ENCODE results near the gene MPST.
"Not testable (repeated sequence)": the region's sequence is repeated elsewhere in the genome, so short reads cannot be mapped to it uniquely, and the experiment has no call there.

Gene MPST

DNA sequence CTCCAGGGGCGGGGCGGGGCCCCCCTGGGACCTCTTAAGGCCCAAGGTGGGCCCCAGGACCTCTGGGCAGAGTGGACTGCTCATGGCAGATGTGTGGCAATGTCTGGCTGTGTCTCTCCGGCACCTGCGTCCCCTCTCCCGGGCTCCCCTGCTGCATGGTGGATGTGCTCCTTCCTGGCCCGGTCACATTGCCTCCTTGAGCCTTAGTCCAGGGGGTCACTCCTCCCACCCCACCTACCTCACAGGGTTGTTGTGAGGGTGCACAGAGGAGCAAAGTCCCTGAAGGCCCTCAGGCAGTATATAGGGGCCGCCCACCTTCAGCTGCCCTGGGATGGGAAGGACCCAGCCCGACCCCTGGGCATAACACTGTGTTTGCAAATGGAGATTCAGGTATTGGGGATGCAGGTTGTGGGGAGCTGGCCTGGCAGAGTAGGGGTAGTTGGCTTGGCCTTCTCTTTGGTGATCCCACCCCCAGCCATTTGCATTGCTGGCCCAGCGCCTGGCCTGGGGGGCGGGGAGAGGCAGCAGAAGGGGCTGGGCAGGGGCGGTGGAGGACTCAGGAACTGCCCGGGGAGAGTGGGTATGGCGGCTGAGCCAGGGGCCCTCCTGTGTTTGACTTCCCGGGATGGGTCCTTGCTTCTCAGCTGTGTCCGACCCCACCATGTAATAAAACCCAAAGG is 43.3 kb downstream of the MPST start:
- DNase-seq = no peak

DNA sequence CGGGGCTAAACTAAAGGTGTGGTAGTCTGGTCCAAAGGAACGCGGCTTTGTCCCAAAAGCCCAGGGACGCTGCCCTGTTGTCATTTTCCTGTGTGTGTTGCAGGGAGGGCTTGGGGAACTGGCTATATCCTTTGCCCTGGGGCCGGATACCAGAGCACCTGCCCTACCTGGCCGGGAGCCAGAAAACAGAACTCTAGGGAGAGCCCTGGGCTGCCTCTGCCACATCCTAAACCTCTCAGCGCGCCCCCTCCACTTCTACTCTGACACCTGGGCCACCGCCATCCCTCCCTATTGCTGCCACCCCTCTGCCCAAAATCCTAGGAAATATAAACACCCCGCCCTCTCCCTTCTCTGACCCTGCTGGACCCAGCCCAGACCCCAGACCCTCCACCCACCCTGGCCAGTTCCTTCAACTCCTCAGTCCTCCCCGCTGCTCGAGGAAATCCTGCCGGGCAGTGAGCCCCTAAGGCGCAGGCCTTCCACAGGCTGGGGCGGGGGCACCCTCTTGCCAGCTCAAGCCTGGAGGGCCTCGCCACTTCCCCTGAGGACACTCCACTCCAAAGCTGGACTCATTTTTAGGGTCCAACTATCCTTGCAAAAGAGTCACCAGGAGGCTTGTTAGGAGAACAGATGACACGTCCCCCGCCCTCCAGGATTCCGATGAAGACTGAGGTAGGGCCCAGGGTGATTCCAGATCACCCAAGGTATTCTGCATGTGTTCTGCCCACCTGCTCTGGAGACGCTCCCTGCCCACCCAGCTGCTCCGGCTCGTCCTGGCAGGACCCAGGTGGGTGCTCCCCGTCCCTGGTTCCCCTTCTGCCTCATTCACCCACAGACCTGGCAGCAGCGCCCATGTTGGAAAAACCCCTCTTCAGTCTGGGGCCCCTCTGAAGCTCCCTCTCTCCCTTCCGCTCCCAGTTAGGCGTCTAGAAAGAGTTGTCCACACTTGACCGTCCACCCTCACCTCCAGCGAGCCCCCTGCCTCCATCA is 44.2 kb downstream of the MPST start:
- no peak for DNase-seq

DNA sequence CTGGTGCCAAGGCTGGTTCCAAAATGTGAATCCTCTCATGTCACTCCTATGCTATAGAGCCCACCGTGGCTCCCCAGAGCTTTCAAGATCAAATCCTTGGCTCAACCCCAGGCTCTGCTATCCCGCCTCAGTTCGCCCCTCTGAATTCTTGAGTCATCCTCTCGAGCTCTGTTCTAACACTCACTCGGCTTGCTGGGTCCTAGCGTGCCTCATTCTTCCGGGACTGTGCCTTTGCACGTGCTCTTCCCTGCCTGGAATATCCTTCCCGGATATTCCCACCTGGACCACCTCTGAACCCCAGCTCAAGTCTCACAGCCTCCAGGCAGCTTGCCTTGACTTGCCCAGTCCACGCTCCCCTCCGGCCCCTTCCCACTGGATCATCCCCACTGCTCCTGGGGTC is 45.0 kb downstream of the MPST start:
- DNase-seq = no peak

DNA sequence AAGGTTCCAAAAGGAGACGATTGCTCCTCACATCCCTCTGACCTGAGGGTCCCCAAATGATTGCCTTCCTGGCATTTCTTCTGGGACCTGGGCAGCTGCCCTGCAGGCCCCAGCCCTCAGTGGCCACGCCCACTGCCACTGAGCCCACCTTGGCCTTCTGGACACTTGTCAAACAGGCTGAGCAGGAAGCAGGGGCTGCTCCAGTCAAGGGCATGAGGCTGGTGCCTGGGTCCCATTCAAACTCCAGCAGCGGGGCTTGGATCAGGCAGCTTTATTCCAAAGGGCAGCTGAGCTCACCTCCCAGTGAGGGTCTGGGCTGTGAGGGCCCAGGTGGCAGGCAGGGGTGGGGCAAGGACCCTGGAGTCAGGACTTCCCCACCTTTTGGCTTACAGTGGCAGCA is 45.6 kb downstream of the MPST start:
- DNase-seq = no peak

DNA sequence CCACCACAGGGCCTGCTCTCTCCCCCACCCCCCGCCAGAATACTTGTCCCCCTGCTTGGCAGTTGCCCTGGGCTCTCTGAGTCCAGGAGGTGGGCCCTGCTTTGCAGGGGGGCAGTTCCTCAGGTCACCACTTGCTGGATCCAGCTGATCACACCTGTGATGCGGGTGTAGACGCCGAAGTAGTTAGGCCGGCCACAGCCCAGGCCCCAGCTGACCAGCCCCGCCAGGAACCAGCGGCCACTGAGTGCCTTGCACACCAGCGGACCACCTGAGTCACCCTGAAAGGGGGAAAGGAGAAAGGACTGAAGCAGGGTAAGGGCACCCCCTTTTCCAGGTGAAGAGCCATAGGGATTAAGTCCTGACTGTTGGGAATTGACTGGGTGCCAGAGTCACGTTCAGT is 46.4 kb downstream of the MPST start:
- DNase-seq = no peak

DNA sequence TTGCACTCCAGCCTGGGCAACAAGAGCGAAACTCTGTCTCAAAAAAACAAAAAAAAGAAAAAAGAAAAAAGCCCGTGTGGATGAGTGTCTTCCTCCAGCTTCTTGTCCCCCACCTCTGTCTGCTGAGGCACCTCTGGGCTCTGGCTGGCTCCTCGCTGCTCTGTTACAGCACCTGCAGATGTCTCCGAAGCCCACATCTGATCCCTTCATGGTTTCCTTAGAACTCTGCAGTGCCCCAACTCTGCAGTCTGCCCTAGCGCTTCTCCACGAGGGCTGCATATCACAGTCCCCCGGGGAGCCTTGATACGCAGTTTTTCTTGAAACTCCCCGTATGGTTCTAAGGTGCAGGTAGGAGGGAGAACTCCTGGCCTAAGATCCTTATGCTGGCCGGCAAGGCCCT is 47.9 kb downstream of the MPST start:
- DNase-seq = no peak

DNA sequence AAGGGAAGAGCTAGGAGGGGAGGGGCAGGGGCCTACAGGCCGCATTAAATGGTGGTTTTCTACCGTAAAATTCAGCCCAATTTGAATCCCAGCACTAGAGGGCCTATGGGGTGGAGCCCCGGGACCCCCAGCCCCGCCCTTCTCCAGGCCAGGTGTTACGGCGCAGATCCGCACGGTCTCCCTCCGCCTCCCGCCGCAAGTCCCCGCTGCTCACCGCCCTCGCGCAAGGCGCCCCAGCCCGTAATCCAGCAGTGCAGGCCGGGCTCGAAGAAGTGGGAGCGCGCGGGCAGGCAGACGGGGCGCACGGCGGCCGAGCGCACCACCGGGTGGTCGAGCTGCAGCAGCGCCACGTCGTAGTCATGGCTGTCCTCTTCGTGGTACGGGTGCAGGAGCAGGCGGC is 49.3 kb downstream of the MPST start:
- DNase-seq = no peak

DNA sequence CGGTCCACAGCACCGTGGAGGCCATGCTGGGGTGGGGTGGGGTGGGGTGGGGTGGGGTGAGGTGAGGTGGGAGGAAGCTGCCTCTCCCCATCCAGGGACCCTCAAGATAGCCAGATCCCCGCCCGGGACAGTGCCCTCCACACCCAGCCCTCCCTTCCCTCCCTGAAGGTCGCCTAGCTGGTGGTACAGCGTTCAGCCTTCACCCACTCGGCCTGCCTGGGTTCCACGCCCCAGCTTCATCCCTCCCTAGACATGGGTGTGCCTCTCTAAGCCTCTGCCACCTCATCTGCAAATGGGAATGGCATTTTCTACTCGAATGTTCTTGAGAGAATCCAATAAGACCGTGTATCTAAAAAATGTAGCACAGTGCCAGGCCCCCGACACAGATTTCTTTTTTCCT is 49.8 kb downstream of the MPST start:
- no peak for DNase-seq

DNA sequence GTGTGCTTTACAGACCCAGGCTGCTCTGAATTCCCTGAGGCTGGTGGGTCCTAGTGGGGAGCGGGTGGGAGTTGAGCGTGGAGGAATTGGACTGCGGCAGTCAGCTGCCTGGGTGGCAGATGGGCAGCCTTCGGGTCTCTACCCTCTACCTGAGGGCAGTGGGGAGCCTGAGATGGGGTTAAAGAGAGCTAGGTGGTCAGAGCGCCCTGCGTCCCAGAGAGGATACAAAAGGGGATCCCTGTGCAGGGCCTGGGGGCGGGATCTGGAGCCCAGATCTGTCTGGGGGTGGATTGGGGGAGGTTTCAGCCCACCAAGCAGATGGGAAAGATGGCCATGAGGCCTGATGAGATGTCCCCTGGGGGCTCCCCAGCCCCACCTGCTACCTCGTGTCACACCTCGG is 50.2 kb downstream of the MPST start:
- no peak for DNase-seq

DNA sequence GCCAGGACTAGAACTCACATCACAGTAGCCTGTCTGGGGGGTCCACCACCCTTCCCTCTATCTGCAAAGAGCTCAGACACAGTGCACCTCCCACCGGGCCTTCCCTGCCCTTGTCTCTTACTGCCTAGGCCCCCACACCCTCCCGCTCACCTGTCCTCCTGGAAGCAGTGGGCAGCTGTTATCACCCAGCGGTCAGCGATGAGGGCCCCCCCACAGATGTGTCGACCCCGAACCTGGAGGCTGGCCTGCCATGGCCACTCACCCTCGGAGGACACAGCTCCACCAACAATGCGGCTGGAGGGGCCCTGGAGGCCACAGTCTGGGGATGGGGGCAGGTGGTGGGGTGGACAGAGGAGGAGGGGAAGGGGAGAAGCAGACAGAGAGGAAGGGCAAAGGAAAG is 50.8 kb downstream of the MPST start:
- DNase-seq = no peak

DNA sequence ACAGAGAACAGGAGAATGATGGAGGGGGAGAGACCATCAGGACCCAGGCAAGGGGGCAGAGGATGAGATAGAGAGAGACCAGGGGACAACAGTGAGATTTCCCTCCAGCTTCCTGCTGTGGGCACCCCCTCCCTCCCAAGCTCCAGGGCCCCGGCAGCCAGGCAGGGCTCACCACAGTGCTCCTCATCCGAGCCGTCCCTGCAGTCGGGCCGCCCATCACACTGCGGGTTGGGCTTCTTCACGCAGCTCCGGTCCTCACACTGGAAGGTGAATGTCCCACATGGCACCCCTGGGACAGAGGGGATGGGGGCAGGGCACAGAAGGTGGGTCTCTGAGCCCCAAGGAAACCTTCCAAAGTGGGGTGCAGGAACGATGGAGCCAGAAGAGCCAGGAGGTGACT is 51.2 kb downstream of the MPST start:
- DNase-seq = no peak

DNA sequence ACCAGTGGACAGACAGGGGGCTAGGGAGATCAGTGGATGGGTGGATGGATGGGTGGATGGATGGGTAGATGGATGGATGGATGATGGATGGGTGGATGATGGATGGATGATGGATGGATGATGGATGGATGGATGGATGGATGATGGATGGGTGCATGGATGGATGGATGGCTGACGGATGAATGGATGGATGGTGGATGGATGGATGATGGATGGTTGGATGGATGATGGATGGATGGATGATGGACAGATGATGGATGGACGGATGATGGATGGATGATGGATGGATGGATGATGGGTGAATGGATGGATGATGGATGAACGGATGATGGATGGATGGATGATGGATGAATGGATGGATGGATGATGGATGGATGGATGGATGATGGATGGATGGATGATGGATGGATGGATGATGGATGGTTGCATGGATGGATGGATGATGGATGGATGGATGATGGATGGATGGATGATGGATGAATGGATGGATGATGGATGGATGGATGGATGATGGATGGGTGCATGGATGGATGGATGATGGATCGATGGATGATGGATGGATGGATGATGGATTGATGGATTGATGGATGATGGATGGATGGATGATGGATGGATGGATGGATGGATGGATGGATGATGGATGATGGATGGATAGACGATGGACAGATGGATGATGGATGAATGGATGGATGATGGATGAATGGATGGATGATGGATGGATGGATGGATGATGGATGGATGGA is 52.5 kb downstream of the MPST start:
- not testable (repeated sequence) for DNase-seq

DNA sequence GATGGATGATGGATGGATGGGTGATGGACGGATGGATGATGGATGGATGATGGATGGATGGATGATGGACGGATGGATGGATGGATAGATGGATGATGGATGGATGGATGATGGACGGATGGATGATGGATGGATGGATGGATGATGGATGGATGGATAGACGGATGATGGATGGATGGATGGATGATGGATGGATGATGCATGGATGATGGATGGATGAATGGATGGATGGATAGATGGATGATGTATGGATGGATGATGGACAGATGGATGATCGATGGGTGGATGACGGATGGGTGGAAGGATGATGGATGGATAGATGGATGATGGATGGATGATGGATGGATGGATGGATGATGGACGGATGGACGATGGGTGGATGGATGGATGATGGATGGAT is 53.1 kb downstream of the MPST start:
- DNase-seq = no peak

DNA sequence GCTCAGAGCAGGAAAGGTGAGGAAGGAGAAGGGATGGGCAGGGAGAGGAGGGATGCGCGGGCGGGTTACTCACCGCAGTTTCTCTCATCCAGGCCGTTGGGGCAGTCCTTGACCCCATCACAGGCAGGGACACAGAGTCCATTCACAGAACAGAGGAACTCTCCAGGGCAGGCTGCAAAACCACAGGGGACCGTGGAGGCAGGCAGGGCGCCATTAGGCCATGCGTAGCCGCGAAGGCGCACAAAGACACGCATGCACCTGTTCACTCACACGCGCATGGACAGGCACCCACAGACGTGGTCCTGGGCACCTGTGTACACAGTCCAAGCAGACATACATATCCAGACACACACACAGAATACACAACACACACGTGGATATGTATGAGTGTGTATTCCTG is 55.0 kb downstream of the MPST start:
- DNase-seq = no peak

DNA sequence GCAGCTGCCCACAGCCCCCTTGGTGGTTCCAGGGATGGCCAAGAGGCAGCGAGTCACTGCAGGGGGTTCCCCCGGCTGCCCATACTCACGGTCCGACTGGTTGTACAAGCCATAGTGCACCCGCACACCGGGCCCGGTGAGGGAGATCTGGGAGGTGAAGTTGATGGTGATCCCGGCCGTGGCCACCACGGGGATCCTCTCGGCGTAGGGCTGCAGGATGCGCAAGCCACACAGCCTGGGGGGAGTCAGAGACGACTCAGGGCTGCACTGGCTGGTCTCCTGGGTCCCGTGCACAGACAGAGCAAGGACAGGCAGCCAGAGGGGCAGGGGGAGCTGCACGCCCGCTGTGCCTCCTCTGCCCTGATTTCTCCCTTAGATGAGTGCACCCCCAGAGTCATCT is 55.5 kb downstream of the MPST start:
- DNase-seq = no peak

DNA sequence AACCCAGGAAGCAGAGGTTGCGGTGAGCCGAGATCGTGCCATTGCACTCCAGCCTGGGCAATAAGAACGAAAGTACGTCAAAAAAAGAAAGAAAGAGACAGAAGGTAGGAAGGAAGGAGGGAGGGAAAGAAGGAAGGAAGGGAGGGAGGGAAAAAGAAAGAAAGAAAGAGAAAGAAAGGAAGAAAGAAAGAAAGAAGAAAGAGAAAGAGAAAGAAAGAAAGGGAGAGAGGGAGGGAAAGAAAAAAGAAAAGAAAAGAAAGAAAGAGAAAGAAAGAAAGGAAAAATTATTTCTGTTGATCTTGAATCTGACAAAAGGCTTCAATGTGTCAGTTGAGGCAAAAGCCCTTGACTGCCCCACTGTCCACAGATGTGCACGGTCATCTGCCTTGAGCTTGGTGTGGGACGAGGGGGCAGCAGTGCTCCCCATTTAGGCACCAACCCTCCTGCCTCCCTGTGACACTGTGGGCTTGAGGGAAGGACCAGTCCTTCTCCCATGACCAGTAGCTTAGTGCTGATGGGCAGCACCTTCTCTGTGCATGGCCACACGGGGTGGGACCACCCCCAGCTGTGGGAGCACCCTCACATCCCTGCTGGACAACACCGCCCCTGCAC is 56.4 kb downstream of the MPST start:
- no peak for DNase-seq

DNA sequence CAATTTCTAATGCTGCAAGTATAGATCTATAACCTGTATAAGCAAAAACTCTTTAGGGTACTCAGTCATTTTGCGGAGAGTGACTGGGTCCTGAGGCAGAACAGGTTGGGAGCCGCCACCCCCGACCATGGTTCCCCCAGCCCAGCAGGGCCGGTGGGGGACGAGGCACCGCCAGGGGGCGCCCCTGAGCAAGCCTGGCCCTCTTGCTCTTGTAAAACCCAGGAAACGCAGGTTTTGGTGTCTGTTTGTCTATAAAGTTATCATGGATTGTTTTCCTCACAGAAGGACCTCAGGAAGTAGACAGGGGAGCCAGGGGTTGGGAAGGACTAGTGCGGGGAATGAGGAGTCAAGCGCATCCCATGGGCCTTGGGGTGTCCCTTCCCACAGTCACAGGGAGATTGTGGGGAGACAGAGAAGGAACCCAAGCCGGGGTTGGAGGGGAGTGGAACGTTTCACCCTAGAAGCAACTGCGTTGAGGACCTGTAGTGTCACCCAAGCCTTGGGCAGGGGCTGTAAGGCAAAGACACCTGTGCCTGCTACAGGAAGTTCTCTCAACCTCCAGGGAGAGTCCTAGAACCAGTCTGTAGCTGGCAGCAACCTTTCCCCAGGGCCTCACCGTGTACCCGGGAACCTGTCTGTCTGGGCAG is 58.4 kb downstream of the MPST start:
- peak; percentile 83 for DNase-seq

DNA sequence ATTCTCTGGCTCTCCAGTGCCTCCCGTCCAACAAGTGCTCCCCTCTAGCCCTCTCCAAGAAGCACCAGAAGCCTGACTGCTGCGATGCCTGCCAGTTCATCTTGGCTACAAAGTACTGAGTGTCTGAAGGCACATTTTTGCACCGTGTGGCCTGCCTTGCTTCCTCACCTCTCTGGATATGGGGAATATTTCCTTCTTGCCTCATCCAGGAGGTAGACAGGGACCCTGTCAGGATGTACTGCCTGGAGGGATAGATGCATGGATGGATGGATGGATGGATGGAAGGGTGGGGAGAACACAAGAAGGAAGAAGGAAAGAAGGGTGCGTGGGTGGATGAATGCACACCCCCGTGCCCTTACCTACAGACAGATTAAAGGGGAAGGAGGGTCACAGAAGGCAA is 59.6 kb downstream of the MPST start:
- DNase-seq = no peak
